ENCODE data around the gene SIGLECL1. TPM values are rescaled to one million over a fixed set of nuclear protein-coding genes. Genes with fewer than 3 reads are reported as not detected.

Gene SIGLECL1
- total and polyA plus RNA-seq, 7 donors: not detected

DNA sequence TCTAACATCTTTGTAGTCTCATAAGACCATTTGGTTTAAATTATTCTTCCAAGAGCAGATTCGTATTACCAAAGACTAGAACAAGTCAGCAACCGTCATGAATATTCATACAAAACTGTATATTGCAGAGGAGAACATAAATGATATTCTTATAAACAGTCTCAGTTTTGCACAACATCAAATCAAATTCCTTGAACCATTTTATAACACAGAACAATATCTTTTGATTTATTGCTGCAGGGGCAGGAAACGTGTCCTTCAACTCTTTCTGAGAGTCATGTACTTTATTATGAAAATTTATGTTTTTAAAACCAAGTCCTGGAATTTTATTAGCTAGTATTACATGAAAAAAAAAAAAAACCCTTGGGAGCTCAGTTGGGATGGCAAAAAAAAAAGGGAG lies 26.2 kb downstream of the SIGLECL1 start:
- no peak for ATAC-seq
- H3K27ac ChIP-seq: no peak overlapping the region
- no peaks in the 10 kb centered on the region for H3K4me1 ChIP-seq
- intact Hi-C loops (cut with DNase I): no loop called here
- H3K9me3 ChIP-seq: no peaks in the 10 kb centered on the region
- TF ChIP-seq, protein P1, sequence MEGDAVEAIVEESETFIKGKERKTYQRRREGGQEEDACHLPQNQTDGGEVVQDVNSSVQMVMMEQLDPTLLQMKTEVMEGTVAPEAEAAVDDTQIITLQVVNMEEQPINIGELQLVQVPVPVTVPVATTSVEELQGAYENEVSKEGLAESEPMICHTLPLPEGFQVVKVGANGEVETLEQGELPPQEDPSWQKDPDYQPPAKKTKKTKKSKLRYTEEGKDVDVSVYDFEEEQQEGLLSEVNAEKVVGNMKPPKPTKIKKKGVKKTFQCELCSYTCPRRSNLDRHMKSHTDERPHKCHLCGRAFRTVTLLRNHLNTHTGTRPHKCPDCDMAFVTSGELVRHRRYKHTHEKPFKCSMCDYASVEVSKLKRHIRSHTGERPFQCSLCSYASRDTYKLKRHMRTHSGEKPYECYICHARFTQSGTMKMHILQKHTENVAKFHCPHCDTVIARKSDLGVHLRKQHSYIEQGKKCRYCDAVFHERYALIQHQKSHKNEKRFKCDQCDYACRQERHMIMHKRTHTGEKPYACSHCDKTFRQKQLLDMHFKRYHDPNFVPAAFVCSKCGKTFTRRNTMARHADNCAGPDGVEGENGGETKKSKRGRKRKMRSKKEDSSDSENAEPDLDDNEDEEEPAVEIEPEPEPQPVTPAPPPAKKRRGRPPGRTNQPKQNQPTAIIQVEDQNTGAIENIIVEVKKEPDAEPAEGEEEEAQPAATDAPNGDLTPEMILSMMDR (IDR thresholded peaks at IDR 0.05): no peak
- H3K36me3 ChIP-seq (ENCODE audit: insufficient read depth in 1 of 2, low read depth in 1 of 2): no peaks in the 10 kb centered on the region
- WGBS, 3 donors: 51 to 53% (median 52%) methylated on average over 3 of the region's 3 CpGs
- no peak for DNase-seq
- no peaks in the 10 kb centered on the region for H3K27me3 ChIP-seq (ENCODE audit: insufficient read depth in 3 of 3, low read length in 2 of 3)
- H3K4me3 ChIP-seq: no peak overlapping the region

DNA sequence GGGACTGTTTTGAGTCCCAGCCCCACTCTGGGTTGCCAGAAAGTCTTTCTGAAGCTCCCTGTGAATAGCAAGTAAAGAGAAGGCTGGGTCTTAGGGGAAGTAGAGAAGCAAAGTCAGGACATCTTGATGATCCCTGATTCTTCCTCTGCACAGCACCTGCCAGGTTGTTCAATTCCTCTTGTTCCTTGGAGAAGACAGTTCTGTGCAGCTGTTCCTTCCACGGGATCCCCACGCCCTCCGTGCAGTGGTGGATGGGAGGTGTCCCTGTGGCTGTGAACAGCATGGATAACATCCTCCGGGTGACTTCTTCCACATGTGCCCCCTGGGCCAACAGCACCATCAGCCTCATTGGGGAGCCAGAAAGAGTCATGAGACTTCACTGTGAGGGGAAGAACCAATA lies 31.5 kb downstream of the SIGLECL1 start:
- intact Hi-C loops (cut with DNase I): no loop called here
- Histone ChIP-seq H3K9me3 (no peaks in the 10 kb centered on the region), H3K36me3 (ENCODE audit: insufficient read depth in 1 of 2, low read depth in 1 of 2) (no peaks in the 10 kb centered on the region), H3K4me1 (no peaks in the 10 kb centered on the region), H3K27me3 (ENCODE audit: insufficient read depth in 3 of 3, low read length in 2 of 3) (no peaks in the 10 kb centered on the region), H3K27ac (no peak overlapping the region), H3K4me3 (no peak overlapping the region)
- WGBS, 3 donors: 77 to 85% (median 83%) methylated on average over 4 of the region's 4 CpGs
- ATAC-seq: no peak
- no peak for DNase-seq
- TF ChIP-seq, protein P1 (IDR thresholded peaks at IDR 0.05): no peak

DNA sequence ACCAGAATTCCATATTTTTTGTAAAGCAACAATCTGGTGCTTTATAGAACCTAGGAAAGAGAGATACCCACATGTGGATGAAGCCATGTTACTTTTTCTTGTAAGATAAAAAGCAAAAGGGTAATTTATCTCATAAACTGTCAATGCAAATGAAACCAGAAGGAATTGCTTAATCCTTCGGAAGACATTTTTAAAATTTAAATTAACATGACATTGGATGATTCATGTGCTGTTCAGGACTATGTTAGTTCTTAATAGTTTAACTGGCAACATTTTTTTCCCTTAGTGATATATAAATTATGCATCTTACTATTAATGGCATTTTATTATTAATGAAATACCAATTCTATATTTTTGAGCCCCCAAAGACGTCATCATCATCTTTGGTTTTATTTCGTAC lies 34.8 kb downstream of the SIGLECL1 start:
- intact Hi-C loops (cut with DNase I): no loop called here
- H3K27me3 ChIP-seq (ENCODE audit: insufficient read depth in 3 of 3, low read length in 2 of 3): no peaks in the 10 kb centered on the region
- no peak overlapping the region for H3K27ac ChIP-seq
- H3K4me1 ChIP-seq: no peaks in the 10 kb centered on the region
- H3K4me3 ChIP-seq: no peak overlapping the region
- no peaks in the 10 kb centered on the region for H3K9me3 ChIP-seq
- no peaks in the 10 kb centered on the region for H3K36me3 ChIP-seq (ENCODE audit: insufficient read depth in 1 of 2, low read depth in 1 of 2)
- DNase-seq: no peak
- ATAC-seq: no peak
- 59 to 87% (median 80%) methylated on average over 3 of the region's 3 CpGs for WGBS, 3 donors
- TF ChIP-seq, protein P1 (IDR thresholded peaks at IDR 0.05): no peak

DNA sequence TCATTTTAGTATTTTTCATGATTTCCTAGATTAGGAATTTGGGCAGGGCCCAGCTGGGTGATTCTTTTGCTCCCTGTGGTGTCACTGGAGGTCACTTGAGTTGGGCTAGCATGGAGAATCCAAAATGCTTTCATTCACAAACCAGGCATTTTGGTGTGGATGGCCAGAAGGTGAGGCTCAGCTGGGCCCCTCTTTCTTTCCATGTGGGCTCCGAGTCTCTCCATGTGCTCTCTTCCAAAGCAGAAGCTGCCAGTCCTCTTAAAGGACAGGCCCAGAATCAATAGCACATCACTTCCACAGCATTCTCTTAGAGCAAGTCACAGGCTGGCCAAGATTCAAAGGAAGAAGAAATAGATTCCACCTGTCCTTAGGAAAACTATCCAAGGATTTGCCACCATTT lies 38.8 kb downstream of the SIGLECL1 start:
- ATAC-seq: no peak

DNA sequence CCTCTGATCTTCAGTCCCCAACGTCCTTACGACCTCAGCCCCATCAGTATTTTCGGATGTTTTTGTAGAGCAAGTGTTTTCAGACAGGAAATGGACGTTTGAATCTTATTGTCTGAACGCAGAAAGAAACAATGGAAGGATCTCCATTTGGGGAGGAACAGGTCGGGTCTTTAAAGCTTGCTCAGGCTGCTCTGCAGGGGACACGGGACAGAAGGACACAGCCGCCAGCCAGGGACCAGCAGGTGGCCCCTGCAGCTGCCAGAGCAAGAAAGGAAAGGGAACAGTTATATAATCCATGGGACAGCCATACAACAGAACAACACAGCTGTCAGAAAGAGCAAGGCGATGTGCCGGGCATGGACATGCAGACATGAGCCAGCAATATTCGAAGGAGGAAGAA lies 42.1 kb downstream of the SIGLECL1 start:
- ATAC-seq (no peak), DNase-seq (no peak)
- Histone ChIP-seq H3K27me3 (ENCODE audit: insufficient read depth in 3 of 3, low read length in 2 of 3) (peaks cover 0 to 21% (median 2%) of the 10 kb centered on the region in 3 donors), H3K9me3 (no peaks in the 10 kb centered on the region), H3K4me1 (no peaks in the 10 kb centered on the region), H3K36me3 (ENCODE audit: insufficient read depth in 1 of 2, low read depth in 1 of 2) (no peaks in the 10 kb centered on the region), H3K4me3 (no peak overlapping the region), H3K27ac (no peak overlapping the region)
- 9 to 13% (median 12%) methylated on average over 11 of the region's 11 CpGs for WGBS, 3 donors
- TF ChIP-seq, protein P1 (IDR thresholded peaks at IDR 0.05): no peak
- intact Hi-C loops (cut with DNase I): no loop called here

More for the DNA sequence above, 38.8 kb downstream of the SIGLECL1 start:
- H3K4me3 ChIP-seq: no peak overlapping the region
- WGBS, 3 donors: 71 to 96% (median 73%) methylated on average over 1 of the region's 1 CpG
- DNase-seq: no peak
- H3K4me1 ChIP-seq: no peaks in the 10 kb centered on the region
- no peak overlapping the region for H3K27ac ChIP-seq
- no peaks in the 10 kb centered on the region for H3K36me3 ChIP-seq (ENCODE audit: insufficient read depth in 1 of 2, low read depth in 1 of 2)
- H3K27me3 ChIP-seq (ENCODE audit: insufficient read depth in 3 of 3, low read length in 2 of 3): peaks cover 0 to 12% (median 2%) of the 10 kb centered on the region in 3 donors
- TF ChIP-seq, protein P1 (IDR thresholded peaks at IDR 0.05): no peak
- H3K9me3 ChIP-seq: no peaks in the 10 kb centered on the region
- intact Hi-C loops (cut with DNase I): no loop called here

All from psoas muscle (tissue), 8 donors.